ENCODE results near the gene ZNF205. TPM values are rescaled to one million over a fixed set of nuclear protein-coding genes. Genes with fewer than 3 reads are reported as not detected.
A peak's percentile ranks its signal among the peaks of the same experiment; 100 is the strongest.

ZNF205 gene
- total and polyA plus RNA-seq, 9 of the 15 experiments (the other 6 are each of a cell fraction or from before 2014, with no cell fraction given) = 2.4 to 11.8 (median 5.1) TPM; not detected in 2

DNA sequence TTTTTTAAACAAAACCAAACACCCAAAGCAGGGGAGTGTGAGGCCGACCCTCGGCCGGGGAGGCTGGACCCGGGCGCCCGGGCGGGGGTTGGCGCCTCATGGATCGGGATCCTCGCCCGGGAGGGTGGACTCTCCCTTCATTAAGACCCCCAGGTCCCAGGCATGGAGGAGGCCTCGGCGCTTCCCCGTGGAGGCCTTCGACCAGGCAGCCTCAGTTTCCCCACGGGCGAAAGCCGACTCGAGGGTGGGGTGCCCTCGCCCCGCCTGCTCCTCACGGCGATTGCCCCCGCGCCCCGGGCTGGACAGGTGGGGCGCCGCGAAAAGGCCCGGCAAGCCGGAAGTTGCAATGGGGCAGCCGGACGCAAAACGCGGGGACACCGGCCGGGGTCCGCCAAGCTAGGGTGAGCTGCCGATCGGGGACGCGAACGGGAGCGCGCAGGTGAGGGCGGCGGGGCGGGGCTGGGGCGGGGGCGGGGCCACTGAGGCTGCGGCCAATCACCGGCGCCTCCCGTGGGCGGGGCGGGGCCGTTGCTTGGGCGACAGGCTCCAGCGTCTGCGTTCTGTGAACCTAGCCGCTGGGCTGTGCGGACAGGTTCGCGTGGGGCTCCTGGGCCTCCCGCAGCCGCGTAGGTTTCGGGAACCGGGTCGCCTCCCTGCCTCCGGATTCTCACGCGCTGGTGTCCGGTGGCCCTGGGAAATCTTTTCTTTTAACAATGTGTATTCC lies 6.0 kb upstream of the ZNF205 start (continued):
- TF ChIP-seq NR1H2 (CRISPR knock-in tag; IDR thresholded peaks at IDR 0.05) (no peak), MTF1 (CRISPR knock-in tag; IDR thresholded peaks at IDR 0.05; ENCODE audit: borderline replicate concordance) (no peak), ZNF431 (CRISPR knock-in tag; IDR thresholded peaks at IDR 0.05) (no peak), FOS (IDR thresholded peaks at IDR 0.05; ENCODE audit: extremely low read depth, insufficient read length) (no peak), HNRNPK (IDR thresholded peaks at IDR 0.05; ENCODE audit: low read depth, low read length, poor library complexity, severe bottlenecking) (no peak), KAT8 (IDR thresholded peaks at IDR 0.05; ENCODE audit: low read depth) (no peak), MIER1 (IDR thresholded peaks at IDR 0.05; ENCODE audit: low read depth) (no peak), ZNF133 (CRISPR knock-in tag; IDR thresholded peaks at IDR 0.05) (no peak), PHF8 (IDR thresholded peaks at IDR 0.05; ENCODE audit: borderline replicate concordance, low read length) (peak; percentile 91; the same call in 1 of the 2 replicates), ZNF140 (CRISPR knock-in tag; IDR thresholded peaks at IDR 0.05) (no peak), BHLHE40 (IDR thresholded peaks at IDR 0.05; ENCODE audit: low read length) (peak; percentile 20; the same call in 1 of the 2 replicates), POLR2A (conservative IDR thresholded peaks at IDR 0.05) (peak; percentile 85), SIX5 (IDR thresholded peaks at IDR 0.05; ENCODE audit: borderline replicate concordance in 1 of 2, insufficient read depth in 1 of 2, low read depth in 1 of 2, low read length in 2 of 2) (no peak; a peak in 1 of 4 replicates), ZNF263 (CRISPR knock-in tag; IDR thresholded peaks at IDR 0.05; ENCODE audit: borderline replicate concordance) (0 out of 2 replicates have a peak, but pooled peaks have one; percentile 7), ZNF175 (CRISPR knock-in tag; IDR thresholded peaks at IDR 0.05; ENCODE audit: low read depth) (no peak), ZFP30 (CRISPR knock-in tag; IDR thresholded peaks at IDR 0.05; ENCODE audit: borderline replicate concordance) (no peak; the same call in 1 of the 2 replicates), DDX20 (tag; IDR thresholded peaks at IDR 0.05; ENCODE audit: low read depth) (no peak), ZFX (CRISPR knock-in tag; IDR thresholded peaks at IDR 0.05) (peak; percentile 88), TAF9B (IDR thresholded peaks at IDR 0.05; ENCODE audit: partially characterized antibody) (no peak), XRCC4 (IDR thresholded peaks at IDR 0.05; ENCODE audit: extremely low read depth, insufficient read depth, insufficient read length) (no peak), MCM2 (IDR thresholded peaks at IDR 0.05; ENCODE audit: low read depth) (no peak)
- TF ChIP-seq, protein P1, sequence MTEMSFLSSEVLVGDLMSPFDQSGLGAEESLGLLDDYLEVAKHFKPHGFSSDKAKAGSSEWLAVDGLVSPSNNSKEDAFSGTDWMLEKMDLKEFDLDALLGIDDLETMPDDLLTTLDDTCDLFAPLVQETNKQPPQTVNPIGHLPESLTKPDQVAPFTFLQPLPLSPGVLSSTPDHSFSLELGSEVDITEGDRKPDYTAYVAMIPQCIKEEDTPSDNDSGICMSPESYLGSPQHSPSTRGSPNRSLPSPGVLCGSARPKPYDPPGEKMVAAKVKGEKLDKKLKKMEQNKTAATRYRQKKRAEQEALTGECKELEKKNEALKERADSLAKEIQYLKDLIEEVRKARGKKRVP (CRISPR knock-in tag; IDR thresholded peaks at IDR 0.05) = peak; percentile 55; the same call in 1 of the 2 replicates
- TF ChIP-seq, protein P2, sequence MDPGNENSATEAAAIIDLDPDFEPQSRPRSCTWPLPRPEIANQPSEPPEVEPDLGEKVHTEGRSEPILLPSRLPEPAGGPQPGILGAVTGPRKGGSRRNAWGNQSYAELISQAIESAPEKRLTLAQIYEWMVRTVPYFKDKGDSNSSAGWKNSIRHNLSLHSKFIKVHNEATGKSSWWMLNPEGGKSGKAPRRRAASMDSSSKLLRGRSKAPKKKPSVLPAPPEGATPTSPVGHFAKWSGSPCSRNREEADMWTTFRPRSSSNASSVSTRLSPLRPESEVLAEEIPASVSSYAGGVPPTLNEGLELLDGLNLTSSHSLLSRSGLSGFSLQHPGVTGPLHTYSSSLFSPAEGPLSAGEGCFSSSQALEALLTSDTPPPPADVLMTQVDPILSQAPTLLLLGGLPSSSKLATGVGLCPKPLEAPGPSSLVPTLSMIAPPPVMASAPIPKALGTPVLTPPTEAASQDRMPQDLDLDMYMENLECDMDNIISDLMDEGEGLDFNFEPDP (CRISPR knock-in tag; IDR thresholded peaks at IDR 0.05) = peak; percentile 65; the same call in 1 of the 2 replicates
- TF ChIP-seq, protein P3, sequence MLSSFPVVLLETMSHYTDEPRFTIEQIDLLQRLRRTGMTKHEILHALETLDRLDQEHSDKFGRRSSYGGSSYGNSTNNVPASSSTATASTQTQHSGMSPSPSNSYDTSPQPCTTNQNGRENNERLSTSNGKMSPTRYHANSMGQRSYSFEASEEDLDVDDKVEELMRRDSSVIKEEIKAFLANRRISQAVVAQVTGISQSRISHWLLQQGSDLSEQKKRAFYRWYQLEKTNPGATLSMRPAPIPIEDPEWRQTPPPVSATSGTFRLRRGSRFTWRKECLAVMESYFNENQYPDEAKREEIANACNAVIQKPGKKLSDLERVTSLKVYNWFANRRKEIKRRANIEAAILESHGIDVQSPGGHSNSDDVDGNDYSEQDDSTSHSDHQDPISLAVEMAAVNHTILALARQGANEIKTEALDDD (IDR thresholded peaks at IDR 0.05) = no peak
- TF ChIP-seq, protein P4, sequence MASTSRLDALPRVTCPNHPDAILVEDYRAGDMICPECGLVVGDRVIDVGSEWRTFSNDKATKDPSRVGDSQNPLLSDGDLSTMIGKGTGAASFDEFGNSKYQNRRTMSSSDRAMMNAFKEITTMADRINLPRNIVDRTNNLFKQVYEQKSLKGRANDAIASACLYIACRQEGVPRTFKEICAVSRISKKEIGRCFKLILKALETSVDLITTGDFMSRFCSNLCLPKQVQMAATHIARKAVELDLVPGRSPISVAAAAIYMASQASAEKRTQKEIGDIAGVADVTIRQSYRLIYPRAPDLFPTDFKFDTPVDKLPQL (IDR thresholded peaks at IDR 0.05; ENCODE audit: extremely low read depth, insufficient read length) = no peak
